Right lobe of liver (tissue), 6 donors: ENCODE measurements around the gene KLK10. TPM values are rescaled to one million over a fixed set of nuclear protein-coding genes. Genes with fewer than 3 reads are reported as not detected.
"Not testable (repeated sequence)": the region's sequence is repeated elsewhere in the genome, so short reads cannot be mapped to it uniquely, and the experiment has no call there.

ENCODE experiments used
- ATAC-seq, 4 donors: fragments of 200-7000 bp; cut with Tn5 transposase; one replicate each; pipeline ENCODE4 v1.9.1; 2020; ENCODE audit warnings: mild to moderate bottlenecking in 4 of 4, moderate library complexity in 4 of 4
- DNase-seq, 3 donors: peaks; one replicate each; pipeline ENCODE4 v3.0.0-alpha.2; 2020
- H3K27ac ChIP-seq, 3 donors: fragments of 200-600 bp; one replicate each; pipeline ENCODE4 v1.8.0; 2022
- H3K27me3 ChIP-seq, 2 donors: fragments of 200-600 bp; one replicate each; pipeline ENCODE4 v1.8.0; 2022
- H3K36me3 ChIP-seq, 4 donors: fragments of 200-600 bp; sonication (generic) in 1 of 4; one replicate each; pipeline versions ENCODE4 v1.5.1 to v1.8.0; 2017 to 2022; ENCODE audit warnings: control low read depth in 1 of 4
- H3K4me1 ChIP-seq, 4 donors: fragments of 200-600 bp; sonication (generic) in 1 of 4; one replicate each; pipeline versions ENCODE4 v1.5.1 to v1.8.0; 2017 to 2022; ENCODE audit warnings: control low read depth in 1 of 4
- H3K4me3 ChIP-seq, 3 donors: fragments of 200-600 bp; one replicate each; pipeline ENCODE4 v1.8.0; 2022
- H3K9me3 ChIP-seq, 4 donors: fragments of 200-600 bp; sonication (generic) in 1 of 4; one replicate each; pipeline versions ENCODE4 v1.5.1 to v1.8.0; 2017 to 2022; ENCODE audit warnings: control low read depth in 1 of 4
- CTCF ChIP-seq, 4 donors: fragments of 200-600 bp in 3 of 4; fragments of 450-650 bp in 1 of 4; IDR thresholded peaks; one replicate each; pipeline versions ENCODE4 v1.5.1 to v1.8.0; 2016 to 2022; ENCODE audit warnings: antibody characterized with exemption in 4 of 4, mild to moderate bottlenecking in 2 of 4
- POLR2A ChIP-seq: fragments of 450-650 bp; IDR thresholded peaks from one replicate; pipeline ENCODE4 v1.6.1; 2017; ENCODE audit warnings: antibody characterized with exemption, mild to moderate bottlenecking
- WGBS: methylation state at CpG from one replicate; pipeline ENCODE4 v1.1.6; 2018; ENCODE audit warnings: low coverage, low lambda C conversion rate; ENCODE audit not compliant: insufficient coverage; ENCODE audit errors: missing lambda C conversion rate; 5-methylcytosine and 5-hydroxymethylcytosine counted together
- intact Hi-C, 2 donors: fragments of 100-400 bp; cut with DNase I; formaldehyde crosslinking; loops; one replicate each; pipeline versions ENCODE4 v1.11.2 to v1.14.1; 2022
- total RNA-seq, 6 experiments: library from RNA; depleted of rRNA in 2 of 6; stranded (reverse); fragments of >200 nt in 2 of 6; fragmentation: NEBNext Ultra II Directional in 3 of 6; extraction: Animal tissue kit (Norgen Biotek cat#: 25700) in 3 of 6; gene quantifications; one replicate each; pipeline versions ENCODE4 v1.1.0 to v1.2.4, GENCODE V29; 2016 to 2023
- donor health status: DM: no; HTN: yes; CAD: no.
- donor health status: DM: no; HTN: no; CAD: no.
- donor health status: DM: no; HTN: no; CAD: no.
- donor health status: DM: no; HTN: yes; CAD: no.
- donor health status: DM: no; HTN: yes; CAD: no.

KLK10 gene
- total RNA-seq, 6 experiments from 2014 or later: 0.13 to 0.43 TPM; not detected in 4

- H3K27ac ChIP-seq: no peak overlapping the region
- intact Hi-C loops: no loop called here
- TF ChIP-seq POLR2A: no peak
- TF ChIP-seq CTCF (IDR thresholded peaks at IDR 0.05): no peak
- ATAC-seq (no peak), DNase-seq (no peak)
- H3K9me3 ChIP-seq: no peaks in the 10 kb centered on the region
- no peak overlapping the region for H3K4me3 ChIP-seq
- H3K36me3 ChIP-seq: no peaks in the 10 kb centered on the region
- 39% methylated on average over 2 of the region's 2 CpGs for WGBS
- no peaks in the 10 kb centered on the region for H3K4me1 ChIP-seq
- no peaks in the 10 kb centered on the region for H3K27me3 ChIP-seq
Observed at GRCh38 chr19:50992666-50993035, 26.9 kb downstream of the KLK10 start.

GRCh38 chr19:50984416-50984815 lies 35.1 kb downstream of the KLK10 start:
- H3K27me3 ChIP-seq, H3K36me3 ChIP-seq, DNase-seq, H3K4me1 ChIP-seq, H3K9me3 ChIP-seq, ATAC-seq, intact Hi-C loops, H3K4me3 ChIP-seq, H3K27ac ChIP-seq: not testable (repeated sequence)
- 56% methylated on average over 8 of the region's 14 CpGs for WGBS

- 23% methylated on average over 11 of the region's 28 CpGs for WGBS
- ATAC-seq (no peak), DNase-seq (no peak)
- no peaks in the 10 kb centered on the region for H3K27me3 ChIP-seq
- H3K9me3 ChIP-seq: no peaks in the 10 kb centered on the region
- intact Hi-C loops: no loop called here
- no peaks in the 10 kb centered on the region for H3K36me3 ChIP-seq
- no peak within 1 kb of the TSS for H3K4me3 ChIP-seq
- no peaks in the 10 kb centered on the region for H3K4me1 ChIP-seq
- no peak for TF ChIP-seq POLR2A
- TF ChIP-seq CTCF (IDR thresholded peaks at IDR 0.05): no peak
- H3K27ac ChIP-seq: no peak within 1 kb of the TSS
Observed at GRCh38 chr19:50983625-50984292, 35.8 kb downstream of the KLK10 start, which contains the start of gene KLK7. TSS of gene KLK7 (minus strand) at chr19:50983917. CDS start at chr19:50982399, 1,518 bp downstream.

DNA sequence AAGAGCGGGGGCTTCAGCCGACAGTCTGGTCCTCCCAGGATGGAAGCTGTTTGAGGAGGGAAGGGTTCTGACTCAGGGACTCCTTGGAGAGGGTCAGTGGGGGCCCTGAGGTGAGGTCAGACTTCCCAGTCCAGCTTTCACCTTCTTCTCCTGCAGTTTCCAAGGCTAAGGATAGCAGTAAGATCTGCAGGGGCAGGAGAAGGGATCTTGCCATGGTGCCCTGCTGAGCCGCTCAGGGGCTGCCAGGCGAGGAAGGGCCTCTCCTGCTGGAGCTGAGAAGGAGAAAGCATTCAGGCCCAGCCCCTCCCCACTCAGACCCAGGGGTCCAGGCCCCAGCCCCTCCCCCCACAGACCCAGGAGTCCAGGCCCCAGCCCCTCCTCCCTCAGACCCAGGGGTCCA lies 37.3 kb downstream of the KLK10 start:
- Histone ChIP-seq H3K4me3 (no peak overlapping the region), H3K27me3 (no peaks in the 10 kb centered on the region), H3K27ac (no peak overlapping the region), H3K9me3 (no peaks in the 10 kb centered on the region), H3K4me1 (no peaks in the 10 kb centered on the region), H3K36me3 (no peaks in the 10 kb centered on the region)
- ATAC-seq (peak in 1 of 4 donors; percentile 21), DNase-seq (no peak)
- TF ChIP-seq CTCF (IDR thresholded peaks at IDR 0.05): no peak
- TF ChIP-seq POLR2A: no peak
- intact Hi-C loops: no loop called here
- no CpG with 5 or more reads among the region's 4 CpGs for WGBS

DNA sequence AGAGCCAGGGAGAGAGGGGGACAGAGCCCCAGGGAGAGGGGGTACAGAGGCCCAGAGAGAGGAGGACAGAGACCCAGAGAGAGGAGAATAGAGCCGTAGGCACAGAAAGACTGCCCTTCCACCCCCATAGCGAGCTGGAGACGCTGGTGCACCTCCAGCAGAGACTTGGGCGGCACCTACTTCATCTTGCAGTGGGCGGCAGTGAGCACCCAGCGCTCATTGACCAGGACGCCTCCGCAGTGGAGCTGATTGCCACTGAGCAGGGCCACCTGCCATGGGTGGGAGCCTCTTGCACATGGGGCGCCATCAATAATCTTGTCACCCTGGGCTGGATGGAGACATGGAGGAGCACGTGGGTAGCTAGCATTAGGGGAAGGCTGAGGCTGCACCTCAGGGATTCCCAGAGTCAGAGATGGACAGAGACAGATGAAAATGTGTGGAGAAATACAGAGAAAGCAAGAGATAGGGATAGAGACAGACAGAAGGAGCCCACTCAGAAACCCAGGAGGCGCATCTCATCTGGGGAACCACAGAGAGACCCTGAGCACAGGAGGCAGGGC lies 37.8 kb downstream of the KLK10 start:
- peak in 1 of 4 donors; percentile 31 for ATAC-seq
- no peaks in the 10 kb centered on the region for H3K9me3 ChIP-seq
- no peak for DNase-seq
- no peaks in the 10 kb centered on the region for H3K4me1 ChIP-seq
- H3K27ac ChIP-seq: no peak overlapping the region
- H3K36me3 ChIP-seq: no peaks in the 10 kb centered on the region
- intact Hi-C loops: no loop called here
- WGBS: 55% methylated on average over 8 of the region's 11 CpGs
- H3K27me3 ChIP-seq: no peaks in the 10 kb centered on the region
- H3K4me3 ChIP-seq: no peak overlapping the region
- TF ChIP-seq CTCF (IDR thresholded peaks at IDR 0.05) (no peak), POLR2A (no peak)
